MM.1S (cell line): ENCODE data around the gene MATK.

Experiments
- DNase-seq: peaks from one replicate; pipeline ENCODE4 v3.0.0-alpha.2; 2015
- H2AFZ ChIP-seq: fragments of 300-600 bp; sonication (generic); 2 replicates; pipeline ENCODE4 v1.6.0; 2016; ENCODE audit warnings: antibody characterized with exemption, low read length
- H3F3A ChIP-seq: fragments of 300-600 bp; sonication (generic); 2 replicates; pipeline ENCODE4 v1.6.1; 2016; ENCODE audit warnings: mild to moderate bottlenecking, antibody characterized with exemption, low read length, moderate library complexity, mixed read lengths; ENCODE audit not compliant: insufficient read depth
- H3K27ac ChIP-seq: fragments of 300-600 bp; sonication (generic); 2 replicates; pipeline ENCODE4 v1.5.1; 2016; ENCODE audit warnings: mild to moderate bottlenecking, low read length
- H3K27me3 ChIP-seq: fragments of 300-600 bp; sonication (generic); replicated peaks from 2 replicates; pipeline ENCODE4 v1.6.0; 2016; ENCODE audit warnings: low read length; ENCODE audit not compliant: insufficient read depth
- H3K36me3 ChIP-seq: fragments of 300-600 bp; sonication (generic); replicated peaks from 2 replicates; pipeline ENCODE4 v1.6.1; 2016; ENCODE audit warnings: mild to moderate bottlenecking, low read length, mixed read lengths; ENCODE audit not compliant: insufficient read depth
- H3K4me1 ChIP-seq: fragments of 300-600 bp; sonication (generic); 2 replicates; pipeline ENCODE4 v1.6.1; 2016; ENCODE audit warnings: low read length, mixed read lengths
- H3K4me2 ChIP-seq: fragments of 300-600 bp; sonication (generic); 2 replicates; pipeline ENCODE4 v1.6.0; 2016; ENCODE audit warnings: low read depth, low read length
- H3K4me3 ChIP-seq: fragments of 300-600 bp; sonication (generic); 2 replicates; pipeline ENCODE4 v1.5.1; 2016; ENCODE audit warnings: low read length, mixed read lengths
- H3K79me2 ChIP-seq: fragments of 300-600 bp; sonication (generic); 2 replicates; pipeline ENCODE4 v1.6.1; 2016; ENCODE audit warnings: mixed run types, low read length, mixed read lengths
- H3K9ac ChIP-seq: fragments of 300-600 bp; sonication (generic); 2 replicates; pipeline ENCODE4 v1.6.1; 2016; ENCODE audit warnings: low read length, mixed read lengths
- H3K9me2 ChIP-seq: fragments of 300-600 bp; sonication (generic); replicated peaks from 2 replicates; pipeline ENCODE4 v1.6.1; 2016; ENCODE audit warnings: mild to moderate bottlenecking, low read length, mixed read lengths; ENCODE audit not compliant: insufficient read depth
- H3K9me3 ChIP-seq: fragments of 300-600 bp; sonication (generic); replicated peaks from 2 replicates; pipeline ENCODE4 v1.6.1; 2016; ENCODE audit warnings: mild to moderate bottlenecking, low read length, mixed read lengths; ENCODE audit not compliant: insufficient read depth
- H4K20me1 ChIP-seq: fragments of 300-600 bp; sonication (generic); 2 replicates; pipeline ENCODE4 v1.6.1; 2016; ENCODE audit warnings: mild to moderate bottlenecking, low read length, moderate library complexity, mixed read lengths; ENCODE audit not compliant: insufficient read depth
- EZH2 ChIP-seq: fragments of 300-600 bp; sonication (generic); optimal IDR thresholded peaks from 2 replicates; pipeline ENCODE3; 2017; ENCODE audit warnings: low read depth, mild to moderate bottlenecking, antibody characterized with exemption, low read length, mixed read lengths
- EZH2phosphoT487 ChIP-seq: fragments of 300-600 bp; sonication (generic); IDR thresholded peaks from 2 replicates; pipeline ENCODE4 v1.6.1; 2018; ENCODE audit warnings: antibody characterized with exemption, low read length
- TF ChIP-seq, protein P1 (sequence below): fragments of 300-600 bp; sonication (generic); IDR thresholded peaks from 2 replicates; pipeline ENCODE4 v1.5.1; 2016; ENCODE audit warnings: antibody characterized with exemption, low read length, mixed read lengths

The MATK gene

DNA sequence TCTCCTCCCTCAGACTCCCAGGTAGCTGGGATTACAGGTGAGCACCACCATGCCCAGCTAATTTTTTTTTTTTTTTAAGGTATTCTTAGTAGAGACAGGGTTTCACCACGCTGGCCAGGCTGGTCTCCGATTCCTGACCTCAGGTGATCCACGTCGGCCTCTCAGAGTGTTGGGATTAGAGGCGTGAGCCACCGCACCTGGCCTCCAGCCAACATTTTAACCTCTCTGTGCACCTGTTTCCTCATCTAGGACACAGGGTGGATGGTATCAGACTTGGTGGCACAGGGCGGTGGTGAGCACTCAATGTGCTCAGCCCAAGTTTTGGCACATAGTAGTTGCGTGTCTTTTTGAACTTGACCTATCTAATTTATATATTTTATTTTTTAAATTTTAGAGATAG lies 37.2 kb downstream of the MATK start:
- DNase-seq = no peak
- Histone ChIP-seq H3K9me2 (no peaks in the 10 kb centered on the region), H3K36me3 (no peaks in the 10 kb centered on the region), H3K4me1 (no peaks in the 10 kb centered on the region), H3K27ac (no peak overlapping the region), H2AFZ (no peak overlapping the region), H3F3A (no peaks in the 10 kb centered on the region), H3K9me3 (no peaks in the 10 kb centered on the region), H3K4me3 (no peak overlapping the region), H3K9ac (no peak overlapping the region), H3K4me2 (no peak overlapping the region), H4K20me1 (no peaks in the 10 kb centered on the region), H3K79me2 (no peaks in the 10 kb centered on the region), H3K27me3 (peaks cover 3% of the 10 kb centered on the region)
- TF ChIP-seq, protein P1, sequence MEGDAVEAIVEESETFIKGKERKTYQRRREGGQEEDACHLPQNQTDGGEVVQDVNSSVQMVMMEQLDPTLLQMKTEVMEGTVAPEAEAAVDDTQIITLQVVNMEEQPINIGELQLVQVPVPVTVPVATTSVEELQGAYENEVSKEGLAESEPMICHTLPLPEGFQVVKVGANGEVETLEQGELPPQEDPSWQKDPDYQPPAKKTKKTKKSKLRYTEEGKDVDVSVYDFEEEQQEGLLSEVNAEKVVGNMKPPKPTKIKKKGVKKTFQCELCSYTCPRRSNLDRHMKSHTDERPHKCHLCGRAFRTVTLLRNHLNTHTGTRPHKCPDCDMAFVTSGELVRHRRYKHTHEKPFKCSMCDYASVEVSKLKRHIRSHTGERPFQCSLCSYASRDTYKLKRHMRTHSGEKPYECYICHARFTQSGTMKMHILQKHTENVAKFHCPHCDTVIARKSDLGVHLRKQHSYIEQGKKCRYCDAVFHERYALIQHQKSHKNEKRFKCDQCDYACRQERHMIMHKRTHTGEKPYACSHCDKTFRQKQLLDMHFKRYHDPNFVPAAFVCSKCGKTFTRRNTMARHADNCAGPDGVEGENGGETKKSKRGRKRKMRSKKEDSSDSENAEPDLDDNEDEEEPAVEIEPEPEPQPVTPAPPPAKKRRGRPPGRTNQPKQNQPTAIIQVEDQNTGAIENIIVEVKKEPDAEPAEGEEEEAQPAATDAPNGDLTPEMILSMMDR = no peak
- no peak for TF ChIP-seq EZH2phosphoT487
- TF ChIP-seq EZH2 = no peak

DNA sequence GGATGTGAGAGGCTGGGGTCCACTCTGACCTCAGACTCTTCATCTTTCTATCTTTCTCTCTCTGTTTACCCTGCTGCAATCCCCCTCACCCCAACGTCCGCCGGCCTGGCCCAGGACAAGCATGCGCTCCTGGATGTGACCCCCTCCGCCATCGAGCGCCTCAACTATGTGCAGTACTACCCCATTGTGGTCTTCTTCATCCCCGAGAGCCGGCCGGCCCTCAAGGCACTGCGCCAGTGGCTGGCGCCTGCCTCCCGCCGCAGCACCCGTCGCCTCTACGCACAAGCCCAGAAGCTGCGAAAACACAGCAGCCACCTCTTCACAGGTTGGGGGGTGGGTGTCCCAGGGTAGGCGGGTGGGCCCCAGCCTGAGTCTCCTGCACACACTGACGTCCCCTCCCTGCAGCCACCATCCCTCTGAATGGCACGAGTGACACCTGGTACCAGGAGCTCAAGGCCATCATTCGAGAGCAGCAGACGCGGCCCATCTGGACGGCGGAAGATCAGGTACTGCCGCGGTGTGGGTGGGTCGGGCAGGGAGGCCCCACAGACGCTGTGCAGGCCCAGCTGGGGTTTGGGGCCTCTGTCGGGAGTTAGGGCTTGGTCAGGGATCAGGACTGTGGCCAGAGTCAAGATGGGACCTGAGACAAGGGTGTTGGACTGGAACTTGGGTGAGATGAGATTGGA lies 39.7 kb downstream of the MATK start:
- no peak for TF ChIP-seq EZH2
- Histone ChIP-seq H3K4me3 (no peak overlapping the region), H3K9me3 (no peaks in the 10 kb centered on the region), H3K27ac (no peak overlapping the region), H4K20me1 (no peaks in the 10 kb centered on the region), H3K27me3 (peaks cover 25% of the 10 kb centered on the region), H3F3A (no peaks in the 10 kb centered on the region), H3K9ac (no peak overlapping the region), H2AFZ (no peak overlapping the region), H3K79me2 (no peaks in the 10 kb centered on the region), H3K36me3 (no peaks in the 10 kb centered on the region), H3K4me1 (no peaks in the 10 kb centered on the region), H3K9me2 (no peaks in the 10 kb centered on the region), H3K4me2 (no peak overlapping the region)
- DNase-seq = no peak

DNA sequence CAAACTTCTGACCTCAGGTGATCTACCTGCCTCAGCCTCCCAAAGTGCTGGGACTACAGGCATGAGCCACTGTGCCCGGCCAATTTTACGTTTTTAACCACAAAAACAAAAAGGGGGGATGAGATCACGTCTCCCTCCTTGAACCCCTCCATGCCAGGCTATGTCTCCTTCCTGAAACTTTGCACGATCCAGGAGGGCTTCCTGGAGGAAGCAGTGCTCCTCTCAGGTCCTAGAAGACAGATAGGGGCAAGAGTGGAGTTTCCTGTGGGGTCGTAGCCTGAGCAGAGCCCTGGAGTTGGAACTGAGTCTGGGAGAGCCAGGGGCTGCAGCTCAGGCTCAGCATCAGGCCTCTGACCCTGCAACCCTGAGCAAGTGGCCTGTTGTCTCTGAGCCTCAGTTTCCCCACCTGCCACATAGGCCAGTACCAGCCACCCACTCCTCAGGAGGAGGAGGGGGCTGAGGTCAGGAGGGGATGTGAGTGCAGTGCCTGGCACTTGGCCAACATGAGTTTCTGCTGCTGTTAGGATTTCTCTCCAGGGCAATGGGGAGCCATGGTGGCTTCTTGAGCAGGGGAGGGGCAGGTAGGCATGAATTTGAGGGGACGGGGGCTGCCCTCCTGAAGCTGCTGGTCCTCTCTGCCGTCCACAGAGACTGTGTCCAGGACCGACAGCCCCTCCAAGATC lies 40.7 kb downstream of the MATK start:
- Histone ChIP-seq H3K27me3 (peaks cover 33% of the 10 kb centered on the region), H3K4me3 (no peak overlapping the region), H2AFZ (no peak overlapping the region), H4K20me1 (no peaks in the 10 kb centered on the region), H3K79me2 (no peaks in the 10 kb centered on the region), H3K9ac (no peak overlapping the region), H3K9me2 (no peaks in the 10 kb centered on the region), H3F3A (no peaks in the 10 kb centered on the region), H3K4me1 (no peaks in the 10 kb centered on the region), H3K4me2 (no peak overlapping the region), H3K9me3 (no peaks in the 10 kb centered on the region), H3K36me3 (no peaks in the 10 kb centered on the region), H3K27ac (no peak overlapping the region)
- TF ChIP-seq EZH2 (no peak), EZH2phosphoT487 (no peak)
- TF ChIP-seq, protein P1 = no peak
- DNase-seq = no peak

DNA sequence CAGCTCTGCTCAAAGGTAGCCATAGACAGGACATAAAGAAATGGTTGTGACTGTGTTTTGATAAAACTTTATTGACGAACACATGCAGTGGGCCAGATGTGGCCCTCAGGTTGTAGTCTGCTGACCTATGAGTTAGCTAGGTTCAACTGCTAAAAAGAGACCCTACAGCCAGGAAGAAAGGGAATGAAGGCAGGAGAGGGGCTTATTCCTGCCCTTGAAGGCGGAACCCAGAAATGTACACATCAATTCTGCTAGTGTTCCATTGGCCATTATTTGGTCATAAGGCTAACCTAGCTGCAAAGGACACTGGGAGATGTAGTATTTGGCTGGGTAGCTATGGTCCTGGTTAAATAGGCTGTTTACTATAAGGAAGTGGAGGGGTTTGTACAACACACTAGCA lies 42.7 kb downstream of the MATK start:
- Histone ChIP-seq H3K9me2 (no peaks in the 10 kb centered on the region), H3K79me2 (no peaks in the 10 kb centered on the region), H3F3A (no peaks in the 10 kb centered on the region), H4K20me1 (no peaks in the 10 kb centered on the region), H3K36me3 (no peaks in the 10 kb centered on the region), H3K9ac (no peak overlapping the region), H3K27me3 (peaks cover 53% of the 10 kb centered on the region), H3K4me2 (no peak overlapping the region), H3K4me3 (no peak overlapping the region), H2AFZ (peak overlapping the region; percentile 43; the same call in 1 of the 2 replicates), H3K9me3 (no peaks in the 10 kb centered on the region), H3K4me1 (no peaks in the 10 kb centered on the region), H3K27ac (no peak overlapping the region)
- TF ChIP-seq, protein P1 = no peak
- TF ChIP-seq EZH2phosphoT487 = no peak
- TF ChIP-seq EZH2 = no peak
- DNase-seq = no peak
